ENCODE data around the gene MED9.

Gene MED9

DNA sequence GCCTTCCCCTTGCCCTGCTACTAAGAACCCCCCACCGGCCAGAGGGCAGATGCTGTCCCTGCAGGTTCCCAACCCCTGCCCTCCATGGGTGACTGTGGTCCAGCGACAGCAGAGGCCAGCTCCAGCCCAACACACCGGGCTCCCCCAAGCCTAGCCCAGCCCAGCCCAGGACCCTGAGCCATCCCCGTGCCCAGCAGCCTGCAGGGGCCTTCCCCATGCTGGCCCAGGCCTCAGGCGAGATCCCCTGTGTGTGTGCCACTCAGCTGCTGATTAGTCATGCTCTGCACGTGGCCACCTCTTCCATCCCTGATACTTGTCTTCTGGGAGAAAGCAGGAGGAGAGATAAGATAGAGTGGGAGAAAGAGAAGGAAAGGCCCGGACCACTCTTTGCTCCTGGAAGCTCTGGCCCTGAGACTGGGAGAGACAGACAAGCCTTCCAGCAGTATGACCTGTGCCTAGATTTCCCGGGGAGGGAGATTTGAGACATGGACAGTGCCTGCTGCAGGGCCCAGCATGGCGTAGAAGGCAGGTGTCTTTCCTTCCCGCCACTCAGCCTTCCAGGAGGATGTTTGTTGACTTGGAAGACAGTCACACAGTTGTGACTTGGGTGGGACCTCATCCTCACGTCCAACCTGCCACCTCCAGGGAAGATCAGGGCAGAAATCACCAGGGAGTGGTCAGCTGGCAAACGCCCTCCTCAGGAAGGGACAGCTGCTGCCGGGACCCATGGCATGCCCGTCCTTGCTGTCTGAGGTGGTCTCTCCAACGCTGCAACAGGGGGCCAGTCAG, 60.7 kb downstream of the MED9 start:
- DNase-seq (ENCODE audit: low read depth), result no peak

- DNase-seq (ENCODE audit: low read depth), result no peak
These were observed 61.9 kb downstream of the MED9 start for GRCh38 chr17:17538417-17539391.

DNA sequence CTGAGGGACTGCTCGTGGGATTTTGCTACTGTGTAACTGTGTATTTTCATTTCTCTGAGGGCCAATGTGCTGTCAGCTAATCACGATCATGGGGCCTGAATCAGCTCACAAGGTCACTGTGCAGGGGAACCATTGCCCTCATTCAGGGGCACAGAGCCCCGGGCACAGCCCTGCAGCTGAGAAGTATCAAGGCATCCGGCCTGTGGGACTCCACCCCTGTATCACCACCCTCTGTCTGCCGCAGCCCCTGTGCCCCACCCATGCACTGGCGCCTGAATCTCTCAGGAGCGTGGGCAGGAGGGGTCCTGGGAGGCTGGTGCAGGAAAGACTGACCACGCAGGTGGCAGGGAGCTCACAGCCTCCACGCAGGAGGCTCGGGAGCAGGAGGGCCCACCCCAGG, 62.8 kb downstream of the MED9 start:
- DNase-seq (ENCODE audit: low read depth), result no peak

GRCh38 chr17:17540278-17540906, 63.6 kb downstream of the MED9 start:
- DNase-seq (ENCODE audit: low read depth), result no peak

GRCh38 chr17:17540935-17541639, 64.3 kb downstream of the MED9 start:
- no peak for DNase-seq (ENCODE audit: low read depth)

DNA sequence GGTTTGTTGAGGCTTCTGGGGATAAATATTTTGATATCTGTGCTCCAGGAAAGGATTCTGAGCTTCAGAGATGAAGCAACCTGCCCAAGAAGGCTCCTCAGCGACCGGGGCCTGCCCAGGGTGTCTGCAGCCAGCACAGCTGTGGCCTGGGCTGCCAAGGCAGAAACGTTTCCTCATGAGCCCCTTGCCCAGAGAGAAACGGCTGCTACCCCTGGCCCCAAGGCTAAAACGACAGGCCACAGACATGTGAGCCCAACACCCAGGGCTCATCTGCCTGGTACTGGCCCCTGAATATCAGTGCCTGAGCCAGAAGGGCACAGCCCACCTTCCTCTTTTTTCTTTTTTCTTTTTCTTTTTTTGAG, 64.8 kb downstream of the MED9 start:
- DNase-seq (ENCODE audit: low read depth), result no peak

Data from T follicular helper cell (primary cell).